GM10266 (cell line): ENCODE measurements around the gene RAB5IF.
"Not testable (repeated sequence)": the region's sequence is repeated elsewhere in the genome, so short reads cannot be mapped to it uniquely, and the experiment has no call there.

Source experiments
- DNase-seq: peaks from one replicate; pipeline ENCODE4 v3.0.0; 2012; ENCODE audit errors: extremely low spot score
- CTCF ChIP-seq: IDR thresholded peaks from 2 replicates; pipeline ENCODE4 v1.5.1; 2012; ENCODE audit warnings: mild to moderate bottlenecking, low read depth; ENCODE audit not compliant: control insufficient read depth, insufficient read depth; ENCODE audit errors: missing control alignments

The RAB5IF gene

GRCh38 chr20:36632147-36632486, 26.5 kb downstream of the RAB5IF start:
- DNase-seq, result no peak
- TF ChIP-seq CTCF, result no peak

DNA sequence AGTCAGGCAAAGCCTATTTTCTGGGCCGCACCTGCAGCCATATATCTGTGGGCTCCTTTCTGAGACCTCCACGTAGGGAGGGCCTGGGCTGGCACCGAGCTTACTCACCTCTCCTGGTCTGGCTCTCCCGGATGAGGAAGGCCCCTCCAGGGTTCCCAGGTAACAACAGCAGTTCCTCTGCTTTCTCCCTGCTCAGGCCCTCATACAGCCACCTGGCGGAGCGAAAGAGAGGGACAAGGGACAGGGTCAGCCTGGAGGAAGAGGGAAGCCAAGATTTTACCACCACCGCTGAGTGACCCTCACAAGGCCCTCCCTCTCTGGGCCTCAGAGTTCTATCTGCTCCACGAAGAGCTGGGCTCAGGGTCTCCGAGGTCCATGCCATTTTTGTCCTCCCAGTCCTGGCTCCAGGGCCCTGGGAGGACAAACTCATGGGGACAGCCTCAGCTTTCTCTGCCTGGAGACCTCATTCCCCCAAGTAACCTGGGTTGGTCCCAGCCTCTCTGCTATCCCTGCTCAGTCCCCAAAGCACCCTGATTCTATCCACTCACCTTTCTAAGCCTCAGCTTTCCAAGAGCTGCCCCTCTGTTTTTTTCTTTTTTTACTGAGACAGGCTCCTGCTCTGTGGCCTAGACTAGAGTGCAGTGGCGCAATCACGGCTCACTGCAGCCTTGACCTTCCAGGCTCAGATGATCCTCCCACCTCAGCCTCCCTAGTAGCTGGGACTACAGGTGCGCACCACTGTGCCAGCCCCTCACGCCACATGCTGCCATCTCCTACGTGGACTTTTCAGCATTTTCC, 27.1 kb downstream of the RAB5IF start:
- no peak for TF ChIP-seq CTCF
- DNase-seq, result no peak

DNA sequence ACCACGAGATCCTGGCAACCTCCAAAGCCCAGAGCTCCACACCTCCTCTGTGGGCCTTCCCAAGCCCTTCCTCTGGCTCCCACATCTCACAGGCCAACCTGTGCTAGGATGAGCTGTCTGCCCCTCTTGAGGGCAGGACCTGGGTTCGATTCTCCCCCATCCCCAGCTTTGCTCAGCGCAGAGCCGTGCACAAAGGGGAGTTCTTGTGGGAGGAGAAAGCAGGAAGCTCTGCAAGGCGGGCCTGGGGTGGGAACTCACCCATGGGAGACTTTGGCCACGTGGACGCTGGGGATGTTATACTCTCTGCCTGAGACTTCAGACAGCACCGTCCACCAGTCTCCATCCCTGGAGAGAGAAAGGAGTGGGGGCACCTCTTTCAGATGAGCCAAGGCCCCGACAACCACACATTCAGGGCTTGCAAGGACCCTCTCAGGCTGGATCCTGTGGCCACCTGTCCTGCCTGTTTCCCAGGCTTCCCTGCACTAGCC, 27.8 kb downstream of the RAB5IF start:
- no peak for TF ChIP-seq CTCF
- no peak for DNase-seq

DNA sequence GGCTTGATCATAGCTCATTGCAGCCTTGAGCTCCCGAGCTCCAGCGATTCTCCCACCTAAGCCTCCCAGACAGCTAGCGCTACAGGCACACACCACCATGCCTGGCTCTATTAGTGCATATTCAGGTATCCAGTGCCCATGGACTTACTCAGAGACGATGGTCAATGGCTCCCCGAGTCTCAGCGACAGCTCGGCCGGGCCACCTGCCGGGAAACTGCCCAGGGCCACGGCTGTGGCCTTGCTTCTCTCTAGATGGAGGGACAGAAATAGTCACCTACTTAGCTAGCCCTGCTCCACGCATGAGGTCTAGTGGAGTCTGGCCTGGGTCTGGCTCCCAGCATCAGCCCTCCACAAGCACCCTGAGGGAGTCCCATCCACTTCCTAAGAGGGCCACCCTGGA, 28.8 kb downstream of the RAB5IF start:
- TF ChIP-seq CTCF, result no peak
- DNase-seq, result no peak

DNA sequence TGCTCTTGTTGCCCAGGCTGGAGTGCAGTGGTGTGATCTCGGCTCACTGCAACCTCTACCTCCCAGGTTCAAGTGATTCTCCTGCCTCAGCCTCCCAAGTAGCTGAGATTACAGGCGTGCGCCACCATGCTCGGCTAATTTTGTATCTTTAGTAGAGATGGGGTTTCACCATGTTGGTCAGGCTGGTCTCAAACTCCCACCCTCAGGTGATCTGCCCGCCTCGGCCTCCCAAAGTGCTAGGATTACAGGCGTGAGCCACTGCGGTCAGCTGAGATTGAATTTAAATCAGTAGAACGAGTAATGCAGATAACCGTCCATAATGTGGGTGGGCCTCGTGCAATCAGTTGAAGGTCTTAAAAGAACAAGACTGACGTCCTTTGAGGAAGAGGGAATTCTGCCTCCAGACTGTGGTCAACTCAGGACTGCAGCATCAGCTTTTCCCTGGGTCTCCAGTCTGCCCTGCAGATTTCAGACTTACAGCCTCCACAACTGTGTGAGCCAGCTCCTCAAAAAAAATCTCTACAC, 33.4 kb downstream of the RAB5IF start:
- not testable (repeated sequence) for DNase-seq

DNA sequence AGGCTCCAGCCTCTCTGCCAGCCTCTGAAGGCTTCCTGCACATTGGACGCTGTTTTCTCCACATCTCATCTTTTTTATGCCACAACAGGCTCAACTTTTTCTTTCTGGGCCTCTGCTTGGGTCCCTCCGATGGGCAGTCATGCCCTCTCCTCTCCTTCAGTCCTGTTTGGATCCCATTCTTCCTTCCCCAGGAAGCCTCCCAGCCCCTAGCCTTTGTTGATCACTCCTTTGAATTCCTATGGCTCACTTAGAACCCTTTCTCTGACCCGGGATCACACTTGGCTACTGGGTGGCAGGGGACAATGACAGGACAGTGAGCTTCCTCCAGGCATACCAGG, 35.9 kb downstream of the RAB5IF start:
- no peak for DNase-seq
- no peak for TF ChIP-seq CTCF

DNA sequence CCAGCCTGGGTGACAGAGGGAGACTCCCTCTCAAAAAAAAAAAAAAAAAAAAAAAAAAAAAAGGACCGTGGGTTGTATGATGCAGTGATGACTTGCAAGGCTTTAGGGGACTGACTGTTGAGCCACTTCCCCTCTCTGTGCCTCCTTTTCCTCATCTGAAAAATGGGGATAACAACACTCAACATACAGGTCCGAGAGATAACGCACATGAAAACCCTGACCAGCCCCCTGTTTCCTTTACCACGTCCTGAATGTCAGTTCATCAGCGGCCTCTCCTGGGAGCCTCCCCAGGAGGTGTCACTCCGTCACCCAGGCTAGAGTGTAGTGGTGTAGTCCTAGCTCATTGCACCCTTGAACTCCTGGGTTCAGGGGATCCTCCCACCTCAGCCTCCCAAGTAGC, 36.6 kb downstream of the RAB5IF start:
- no peak for TF ChIP-seq CTCF
- no peak for DNase-seq

DNA sequence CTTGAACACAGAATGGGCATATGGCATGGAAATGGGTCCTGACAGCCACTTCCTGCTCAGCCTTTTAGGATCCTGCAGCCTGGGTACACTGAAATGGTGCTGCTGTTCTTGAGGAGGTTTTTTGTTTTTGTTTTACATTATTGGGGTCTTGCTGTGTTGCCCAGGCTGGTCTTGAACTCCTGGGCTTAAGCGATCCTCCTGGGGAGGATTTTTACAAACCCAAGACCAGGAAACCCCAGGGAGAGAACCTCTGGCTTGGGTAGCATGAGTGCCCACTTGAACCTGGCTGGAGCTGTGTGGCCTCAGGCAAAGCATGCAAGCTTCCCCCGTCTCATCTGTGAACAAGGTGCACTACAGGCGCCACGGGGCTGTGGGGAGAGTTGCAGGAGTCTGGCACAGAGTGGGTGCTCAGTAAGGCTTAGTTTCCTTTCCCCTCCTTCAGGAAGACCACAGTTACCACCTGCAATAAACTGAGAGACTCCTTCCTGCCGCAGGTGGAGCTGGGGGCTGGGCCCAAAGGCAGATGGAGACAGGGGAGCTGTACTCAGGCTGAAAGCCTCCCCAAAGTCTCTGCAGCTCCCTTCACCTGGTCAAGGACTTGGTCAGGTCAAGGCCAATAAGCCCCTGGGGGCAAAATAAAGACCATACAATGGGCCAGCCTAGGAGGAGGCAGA, 38.6 kb downstream of the RAB5IF start:
- DNase-seq, result no peak
- no peak for TF ChIP-seq CTCF
